Stimulated activated CD8-positive, alpha-beta memory T cell treated with anti-CD3 and anti-CD28 coated beads, Interleukin-15, amount 100 ng/mL, for 1 hour (primary cell): ENCODE results near the gene SPTLC3.

Experiments used
- DNase-seq: peaks from one replicate; pipeline ENCODE4 v3.0.0-alpha.2; 2020; ENCODE audit warnings: low read depth

SPTLC3 gene

DNA sequence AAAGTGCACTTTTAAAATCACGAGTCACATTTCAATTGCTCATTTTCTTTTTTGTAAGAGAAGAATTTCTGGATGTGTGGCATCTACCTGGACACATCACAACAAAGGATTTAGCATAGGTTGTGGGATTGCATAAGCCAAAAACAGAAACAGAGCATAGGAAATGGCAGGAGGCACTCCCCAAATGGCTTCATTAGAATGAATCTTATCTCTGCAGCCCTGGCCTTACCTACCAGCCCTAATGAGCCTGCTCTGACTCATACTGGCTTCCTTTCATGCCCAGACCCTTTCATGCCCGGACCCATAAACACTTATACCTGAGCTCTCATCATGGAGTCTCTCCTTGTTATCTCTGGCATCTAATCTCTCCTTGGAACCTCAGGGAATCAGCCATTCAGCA, 23.9 kb upstream of the SPTLC3 start:
- no peak for DNase-seq

DNA sequence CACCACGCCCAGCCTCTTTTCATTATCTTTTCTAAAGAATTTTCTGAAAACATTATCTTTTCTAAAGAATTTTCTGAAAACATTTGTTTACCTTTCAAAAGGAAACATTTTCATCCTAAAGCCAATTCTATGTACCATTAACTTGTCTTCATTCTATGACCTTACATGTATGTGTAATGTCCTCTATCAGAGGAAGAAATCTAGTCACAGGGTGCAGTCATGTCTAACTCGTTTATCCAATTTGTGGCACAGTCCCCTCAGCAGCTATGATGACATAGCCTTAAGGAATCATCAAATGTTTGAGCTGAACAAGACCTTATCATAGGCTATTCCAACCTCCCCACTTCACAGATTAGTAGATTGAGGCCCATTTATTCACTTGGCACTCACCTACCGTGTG, 21.5 kb upstream of the SPTLC3 start:
- no peak for DNase-seq

GRCh38 chr20:12989586-12990115, 19.1 kb upstream of the SPTLC3 start:
- no peak for DNase-seq

- no peak for DNase-seq
Measured at GRCh38 chr20:12997128-12997655, 11.6 kb upstream of the SPTLC3 start.

- DNase-seq = no peak
Measured at GRCh38 chr20:12998046-12998445, 10.7 kb upstream of the SPTLC3 start.

DNA sequence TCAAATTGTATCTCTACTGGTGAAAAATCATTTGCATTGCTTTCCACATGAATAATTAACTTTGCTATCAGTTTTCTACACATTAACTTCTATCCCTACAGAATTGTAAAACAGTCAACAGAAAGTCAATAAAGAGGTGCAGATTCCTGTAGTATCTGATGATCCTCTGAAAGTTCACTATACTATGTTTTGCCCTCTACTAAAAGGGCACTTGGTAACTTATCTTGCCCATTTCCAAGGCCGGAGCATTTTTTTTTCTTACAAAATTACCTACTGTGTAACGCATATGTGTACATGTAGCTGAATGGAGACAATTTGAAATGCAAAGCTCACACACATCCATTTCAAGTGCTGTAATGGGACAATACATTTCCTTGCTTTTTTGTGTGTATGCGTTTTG, 9.6 kb upstream of the SPTLC3 start:
- DNase-seq = no peak

DNA sequence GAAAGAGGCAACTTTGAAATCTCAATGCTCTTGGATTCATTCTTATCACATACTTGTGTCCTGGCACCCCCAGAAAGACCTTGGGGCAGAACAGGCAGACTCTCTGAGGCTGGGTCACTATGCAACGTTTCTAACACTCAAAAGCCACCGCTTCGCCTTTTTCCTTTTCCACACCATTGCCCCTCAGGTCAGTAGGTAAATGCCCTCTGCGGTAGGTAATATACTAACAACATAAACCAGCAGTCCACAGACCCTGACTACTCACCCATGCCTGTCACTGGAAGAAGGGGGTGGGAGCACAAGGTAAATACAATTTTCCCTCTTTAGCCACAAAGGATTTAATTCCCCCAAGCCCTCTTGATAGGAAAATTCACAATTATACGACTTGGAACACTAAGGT, 6.5 kb upstream of the SPTLC3 start:
- no peak for DNase-seq

- no peak for DNase-seq
Measured at GRCh38 chr20:13006825-13007224, 1.9 kb upstream of the SPTLC3 start.

- no peak for DNase-seq
Measured at GRCh38 chr20:13007596-13007995, 1.2 kb upstream of the SPTLC3 start.

DNA sequence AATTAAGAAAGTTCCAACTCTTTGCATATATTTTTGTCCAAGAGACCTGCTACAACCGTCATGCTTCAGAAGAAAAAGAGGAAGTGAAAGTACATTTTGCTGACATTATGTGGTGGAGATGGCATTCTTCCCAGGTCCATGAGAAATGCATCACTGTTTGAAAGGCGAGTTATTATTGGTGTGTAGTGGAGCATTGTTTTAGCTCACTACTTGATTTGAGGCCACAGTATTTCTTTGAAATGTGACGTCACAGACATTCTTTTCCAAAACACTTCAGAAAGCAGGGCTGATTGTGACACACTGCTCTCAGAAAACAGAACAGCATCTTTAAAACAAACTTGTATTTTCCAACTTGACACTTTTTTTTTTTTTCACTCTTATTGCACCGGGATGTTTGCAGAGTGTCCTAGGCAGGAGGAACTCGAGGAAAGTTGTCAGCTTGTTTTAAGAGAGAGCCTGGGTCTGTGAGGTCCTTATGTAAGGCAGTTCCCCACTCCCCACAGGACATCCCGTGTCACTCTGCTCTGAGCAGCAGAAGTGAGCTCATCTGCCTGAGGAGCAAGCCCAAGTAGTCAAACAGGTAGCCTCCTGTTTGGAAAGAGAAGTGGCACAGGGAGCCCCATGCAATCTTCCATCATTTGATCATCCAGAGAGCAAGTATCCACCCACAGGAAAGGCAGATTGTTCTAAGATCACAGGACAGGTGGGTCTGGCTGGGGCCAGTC, 1.1 kb downstream of the SPTLC3 start:
- DNase-seq = no peak

- DNase-seq = no peak
Measured at GRCh38 chr20:13012886-13013285, 4.1 kb downstream of the SPTLC3 start.

- no peak for DNase-seq
Measured at GRCh38 chr20:13013411-13013810, 4.6 kb downstream of the SPTLC3 start.

DNA sequence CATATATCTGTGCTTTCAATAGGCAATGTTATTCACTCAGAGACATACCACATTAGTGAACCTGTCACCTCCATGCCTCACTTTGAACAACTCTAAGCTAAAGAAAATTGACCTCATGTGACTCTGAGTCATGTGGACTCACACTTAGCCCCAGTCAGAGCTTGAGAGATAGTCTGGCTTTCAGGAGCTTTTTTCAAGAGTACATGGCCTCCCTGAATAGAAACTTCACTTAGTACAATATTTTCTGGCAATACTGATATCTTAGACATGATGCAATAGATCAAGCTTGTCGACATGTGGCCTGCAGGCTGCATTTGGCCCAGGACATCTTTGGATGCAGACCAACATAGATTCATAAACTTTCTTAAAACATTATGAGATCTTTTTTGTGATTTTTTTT, 8.5 kb downstream of the SPTLC3 start:
- DNase-seq = no peak

DNA sequence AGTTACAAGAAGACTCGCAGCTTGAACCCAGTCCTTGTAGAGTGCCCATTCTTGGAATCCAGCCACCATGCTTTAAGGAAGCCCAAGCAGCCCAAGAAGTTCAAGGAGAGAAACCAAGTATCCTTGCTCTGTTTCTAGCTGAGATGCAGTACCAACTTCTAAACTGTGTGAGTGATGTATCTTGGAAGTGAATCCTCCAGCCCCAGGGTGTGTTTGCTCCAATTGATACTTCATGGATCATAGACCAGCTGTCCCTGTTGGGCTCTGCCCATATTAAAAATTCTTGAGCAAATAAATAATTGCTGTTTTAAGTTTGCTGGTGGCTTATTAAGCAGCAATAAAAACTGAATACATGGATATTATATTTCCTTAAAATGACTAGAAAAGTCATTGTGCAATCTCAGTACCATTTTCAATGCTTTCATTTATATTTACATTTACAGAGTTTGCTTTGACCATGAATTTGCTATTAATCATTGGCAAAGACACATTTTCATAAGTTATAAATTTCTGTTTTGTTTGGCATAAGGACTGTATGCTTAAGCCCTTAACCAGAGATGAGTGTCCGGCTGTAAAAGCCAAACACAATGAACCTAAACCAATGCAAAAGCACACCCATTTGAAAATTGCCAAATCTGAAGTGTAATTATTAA, 9.2 kb downstream of the SPTLC3 start:
- no peak for DNase-seq

DNA sequence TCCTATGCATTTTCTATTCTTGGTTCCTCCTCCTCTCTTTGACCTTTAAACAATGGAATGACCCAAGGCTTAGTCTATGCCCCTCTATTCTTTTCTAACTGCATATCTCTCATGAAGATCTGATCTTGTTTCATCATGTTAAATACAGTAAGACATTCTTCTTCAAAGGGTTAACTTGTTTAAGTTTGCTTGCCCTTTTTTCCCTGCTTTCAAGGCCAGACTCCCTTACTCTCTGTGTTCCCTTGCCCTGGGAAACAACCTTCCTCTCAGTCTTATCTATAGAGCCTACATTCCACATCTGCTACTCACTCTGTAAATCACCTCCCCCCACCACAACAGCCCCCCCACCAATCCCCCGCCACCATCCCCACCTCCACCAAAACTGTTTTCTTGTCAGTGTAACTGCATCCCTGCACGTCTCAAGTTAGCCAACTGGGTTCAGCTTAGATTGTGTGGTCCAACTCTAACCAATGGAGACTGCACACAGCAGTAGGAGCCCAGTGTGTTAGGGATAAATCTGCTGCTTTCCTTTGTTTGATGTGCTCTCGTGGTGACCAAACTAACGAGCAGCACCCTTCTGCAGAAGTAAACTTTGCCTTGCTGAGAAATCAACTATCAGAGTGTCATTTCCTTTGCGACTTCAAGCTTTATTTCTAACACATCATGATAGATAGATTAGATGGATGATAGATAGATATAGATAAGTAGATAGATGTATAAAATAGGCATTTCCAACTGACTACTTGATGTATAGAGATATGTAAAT, 12.6 kb downstream of the SPTLC3 start:
- no peak for DNase-seq

DNA sequence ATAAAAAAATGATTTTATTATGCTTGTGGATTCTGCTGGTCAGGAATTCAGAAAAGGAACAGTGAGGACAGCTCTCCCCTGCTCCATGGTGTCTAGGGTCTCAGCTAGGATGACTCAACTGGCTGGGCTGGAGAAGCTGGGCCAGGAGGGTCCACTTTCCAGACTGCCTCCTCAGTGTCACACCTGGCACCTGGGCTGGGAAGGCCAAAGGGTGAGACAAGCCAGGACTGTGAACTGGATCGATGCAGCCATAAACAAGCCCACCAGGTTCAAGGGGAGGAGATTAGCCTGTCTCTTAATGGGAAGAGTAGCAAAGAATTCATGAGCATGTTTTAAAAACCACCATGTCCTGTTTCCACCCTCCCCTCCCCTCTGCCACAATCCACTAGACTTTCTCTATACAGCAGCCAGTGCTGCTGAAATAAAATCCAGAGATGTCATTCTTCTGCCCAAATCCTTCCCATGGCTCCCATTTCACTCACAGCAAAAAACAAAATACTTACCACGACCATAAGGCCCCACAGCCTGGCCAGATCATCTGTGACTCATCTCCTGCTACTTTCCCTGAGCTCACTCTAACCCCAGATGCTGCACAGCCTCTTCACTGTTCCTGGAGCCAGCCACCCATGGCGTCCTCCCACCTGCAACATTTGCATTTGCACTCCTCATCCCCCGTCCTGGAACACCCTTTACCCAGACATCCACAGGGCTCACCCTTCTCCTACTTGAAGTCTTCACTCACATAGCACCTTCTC, 13.8 kb downstream of the SPTLC3 start:
- no peak for DNase-seq

- no peak for DNase-seq
Measured at GRCh38 chr20:13024596-13024995, 15.8 kb downstream of the SPTLC3 start.

DNA sequence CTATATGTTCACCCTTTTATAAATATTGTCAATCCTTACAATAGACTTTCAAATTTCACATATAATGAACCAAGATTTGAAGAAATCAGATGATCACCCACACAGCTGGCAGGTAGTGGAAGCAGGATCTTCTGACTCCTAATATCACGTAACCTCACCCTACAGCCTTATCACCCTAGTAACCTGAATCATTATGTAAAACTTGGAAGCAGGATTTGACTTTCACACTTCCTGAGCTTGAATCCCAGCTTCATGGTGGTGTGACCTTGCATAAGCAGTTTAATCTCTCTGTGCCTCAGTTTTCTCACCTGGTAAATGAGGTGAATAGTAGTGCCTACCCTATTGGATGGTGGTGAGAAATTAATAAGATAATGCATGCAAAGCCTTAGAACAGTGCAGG, 16.4 kb downstream of the SPTLC3 start:
- no peak for DNase-seq

DNA sequence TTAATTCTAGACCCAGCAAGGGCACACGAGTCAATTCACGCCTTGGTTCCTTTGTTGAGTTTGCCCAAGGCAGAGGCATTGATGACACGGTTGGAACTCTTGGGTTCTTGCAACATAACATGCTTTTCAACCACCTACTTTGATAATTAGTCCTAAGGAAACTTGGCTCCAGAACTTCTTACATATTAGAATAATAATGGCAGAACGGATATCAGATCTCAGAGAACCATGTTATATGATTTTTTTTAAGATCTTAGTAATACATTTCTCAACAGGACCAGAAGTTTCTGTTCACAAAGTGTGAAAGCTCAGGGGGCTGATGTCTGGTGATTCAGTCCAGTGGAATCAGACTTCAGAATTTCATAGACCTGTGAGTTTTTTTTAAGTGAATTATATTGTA, 19.2 kb downstream of the SPTLC3 start:
- no peak for DNase-seq

DNA sequence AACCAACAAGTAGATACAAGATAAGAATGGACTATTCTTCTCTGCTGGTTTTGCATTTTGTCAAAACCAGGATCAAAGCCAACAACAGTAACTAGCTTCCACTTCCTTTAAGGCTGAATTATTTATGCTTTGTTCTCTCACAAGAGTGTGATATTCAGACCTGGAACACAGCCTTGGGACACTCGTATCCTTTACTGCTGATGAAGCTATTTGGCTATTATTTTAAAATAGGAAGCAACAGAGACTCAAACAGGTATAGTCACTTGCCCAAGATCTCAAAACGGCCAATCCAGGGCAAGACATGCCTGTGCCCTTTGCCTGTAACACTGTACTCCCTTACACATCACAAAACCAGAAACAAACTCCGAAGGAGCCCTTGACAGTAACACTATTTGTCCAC, 19.9 kb downstream of the SPTLC3 start:
- DNase-seq = no peak

- no peak for DNase-seq
Measured at GRCh38 chr20:13029687-13030375, 21.1 kb downstream of the SPTLC3 start.
